ENCODE measurements around the gene ATG3. TPM values are rescaled to one million over a fixed set of nuclear protein-coding genes. Genes with fewer than 3 reads are reported as not detected.

Gene ATG3
- total RNA-seq, 1 experiment from 2014 or later, result 60.1 TPM

DNA sequence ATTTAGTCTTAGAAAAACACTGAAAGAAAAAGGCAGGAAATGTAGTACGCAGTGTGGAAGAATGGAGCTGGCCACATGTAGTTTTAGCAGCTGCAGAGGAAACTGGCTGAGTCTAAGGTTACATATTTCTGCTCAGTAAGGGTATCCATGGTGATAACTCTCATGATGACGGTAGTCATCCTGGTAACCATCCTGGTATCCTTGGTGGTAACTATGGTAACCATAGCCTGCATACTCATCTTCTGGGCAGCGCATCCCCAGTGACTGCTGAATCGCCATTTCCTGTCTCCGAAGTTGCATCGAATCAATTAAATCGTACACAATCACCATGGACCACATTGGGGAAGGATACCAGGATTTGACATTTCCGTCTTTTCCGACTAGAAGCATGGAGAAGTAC lies 43.5 kb upstream of the ATG3 start:
- TF ChIP-seq TEAD4 (CRISPR knock-in tag; IDR thresholded peaks at IDR 0.05) (no peak), SOX15 (CRISPR knock-in tag; IDR thresholded peaks at IDR 0.05) (no peak), NFYB (CRISPR knock-in tag; conservative IDR thresholded peaks at IDR 0.05; ENCODE audit: low read depth) (no peak), ZNF138 (CRISPR knock-in tag; conservative IDR thresholded peaks at IDR 0.05) (no peak), ZNF219 (CRISPR knock-in tag; IDR thresholded peaks at IDR 0.05; ENCODE audit: borderline replicate concordance) (no peak), PRRX2 (CRISPR knock-in tag; IDR thresholded peaks at IDR 0.05) (no peak), CBFB (CRISPR knock-in tag; IDR thresholded peaks at IDR 0.05; ENCODE audit: low read depth) (no peak), ZNF396 (CRISPR knock-in tag; IDR thresholded peaks at IDR 0.05; ENCODE audit: borderline replicate concordance) (no peak), JUN (CRISPR knock-in tag; IDR thresholded peaks at IDR 0.05) (no peak), HMGA2 (CRISPR knock-in tag; IDR thresholded peaks at IDR 0.05) (no peak)
- TF ChIP-seq, protein P1, sequence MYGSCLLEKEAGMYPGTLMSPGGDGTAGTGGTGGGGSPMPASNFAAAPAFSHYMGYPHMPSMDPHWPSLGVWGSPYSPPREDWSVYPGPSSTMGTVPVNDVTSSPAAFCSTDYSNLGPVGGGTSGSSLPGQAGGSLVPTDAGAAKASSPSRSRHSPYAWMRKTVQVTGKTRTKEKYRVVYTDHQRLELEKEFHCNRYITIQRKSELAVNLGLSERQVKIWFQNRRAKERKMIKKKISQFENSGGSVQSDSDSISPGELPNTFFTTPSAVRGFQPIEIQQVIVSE (CRISPR knock-in tag; IDR thresholded peaks at IDR 0.05; ENCODE audit: borderline replicate concordance), result no peak
- TF ChIP-seq, protein P2, sequence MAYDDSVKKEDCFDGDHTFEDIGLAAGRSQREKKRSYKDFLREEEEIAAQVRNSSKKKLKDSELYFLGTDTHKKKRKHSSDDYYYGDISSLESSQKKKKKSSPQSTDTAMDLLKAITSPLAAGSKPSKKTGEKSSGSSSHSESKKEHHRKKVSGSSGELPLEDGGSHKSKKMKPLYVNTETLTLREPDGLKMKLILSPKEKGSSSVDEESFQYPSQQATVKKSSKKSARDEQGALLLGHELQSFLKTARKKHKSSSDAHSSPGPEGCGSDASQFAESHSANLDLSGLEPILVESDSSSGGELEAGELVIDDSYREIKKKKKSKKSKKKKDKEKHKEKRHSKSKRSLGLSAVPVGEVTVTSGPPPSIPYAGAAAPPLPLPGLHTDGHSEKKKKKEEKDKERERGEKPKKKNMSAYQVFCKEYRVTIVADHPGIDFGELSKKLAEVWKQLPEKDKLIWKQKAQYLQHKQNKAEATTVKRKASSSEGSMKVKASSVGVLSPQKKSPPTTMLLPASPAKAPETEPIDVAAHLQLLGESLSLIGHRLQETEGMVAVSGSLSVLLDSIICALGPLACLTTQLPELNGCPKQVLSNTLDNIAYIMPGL (CRISPR knock-in tag; IDR thresholded peaks at IDR 0.05), result no peak
- TF ChIP-seq, protein P3, sequence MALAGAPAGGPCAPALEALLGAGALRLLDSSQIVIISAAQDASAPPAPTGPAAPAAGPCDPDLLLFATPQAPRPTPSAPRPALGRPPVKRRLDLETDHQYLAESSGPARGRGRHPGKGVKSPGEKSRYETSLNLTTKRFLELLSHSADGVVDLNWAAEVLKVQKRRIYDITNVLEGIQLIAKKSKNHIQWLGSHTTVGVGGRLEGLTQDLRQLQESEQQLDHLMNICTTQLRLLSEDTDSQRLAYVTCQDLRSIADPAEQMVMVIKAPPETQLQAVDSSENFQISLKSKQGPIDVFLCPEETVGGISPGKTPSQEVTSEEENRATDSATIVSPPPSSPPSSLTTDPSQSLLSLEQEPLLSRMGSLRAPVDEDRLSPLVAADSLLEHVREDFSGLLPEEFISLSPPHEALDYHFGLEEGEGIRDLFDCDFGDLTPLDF (CRISPR knock-in tag; IDR thresholded peaks at IDR 0.05), result no peak
- peak; percentile 36; the same call in 1 of the 2 replicates for ATAC-seq
- Mint-ChIP-seq H3K27ac (no peak overlapping the region), H3K36me3 (no peaks in the 10 kb centered on the region), H3K4me3 (no peak overlapping the region), H3K4me1 (0 out of 2 replicates have a peak, but pooled peaks cover 3% of the 10 kb centered on the region), H3K9me3 (no peaks in the 10 kb centered on the region), H3K27me3 (ENCODE audit: low read depth) (no peaks in the 10 kb centered on the region)
- no peak for DNase-seq (ENCODE audit: low spot score)
- POLR2A ChIA-PET, result no interaction called here
- CTCF ChIA-PET, result interaction anchor here (1.1 kb wide), 1 partner anchor 130 kb away, joined by 3 read pairs; no protein-coding TSS in a partner anchor

DNA sequence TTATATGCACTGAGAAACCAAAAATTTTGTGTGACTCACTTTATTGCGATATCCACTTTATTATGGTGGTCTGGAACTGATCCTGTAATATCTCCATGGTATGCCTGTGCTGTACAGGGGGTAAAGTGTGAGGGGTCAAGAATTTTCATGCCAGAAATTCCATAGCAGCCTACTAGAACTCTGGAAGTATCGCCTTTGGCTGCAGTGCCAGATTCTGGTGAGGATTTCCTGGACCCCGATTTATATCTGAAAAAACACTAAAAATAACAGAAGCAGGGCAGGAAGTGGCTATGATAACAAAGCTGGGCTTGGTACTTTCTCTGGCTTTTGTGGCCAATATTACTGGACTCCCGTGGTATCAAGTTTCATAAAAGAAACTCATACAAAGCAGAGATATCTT lies 42.8 kb upstream of the ATG3 start:
- no peak for TF ChIP-seq IRF2 (CRISPR knock-in tag; IDR thresholded peaks at IDR 0.05; ENCODE audit: borderline replicate concordance, low read depth)
- TF ChIP-seq, protein P4, sequence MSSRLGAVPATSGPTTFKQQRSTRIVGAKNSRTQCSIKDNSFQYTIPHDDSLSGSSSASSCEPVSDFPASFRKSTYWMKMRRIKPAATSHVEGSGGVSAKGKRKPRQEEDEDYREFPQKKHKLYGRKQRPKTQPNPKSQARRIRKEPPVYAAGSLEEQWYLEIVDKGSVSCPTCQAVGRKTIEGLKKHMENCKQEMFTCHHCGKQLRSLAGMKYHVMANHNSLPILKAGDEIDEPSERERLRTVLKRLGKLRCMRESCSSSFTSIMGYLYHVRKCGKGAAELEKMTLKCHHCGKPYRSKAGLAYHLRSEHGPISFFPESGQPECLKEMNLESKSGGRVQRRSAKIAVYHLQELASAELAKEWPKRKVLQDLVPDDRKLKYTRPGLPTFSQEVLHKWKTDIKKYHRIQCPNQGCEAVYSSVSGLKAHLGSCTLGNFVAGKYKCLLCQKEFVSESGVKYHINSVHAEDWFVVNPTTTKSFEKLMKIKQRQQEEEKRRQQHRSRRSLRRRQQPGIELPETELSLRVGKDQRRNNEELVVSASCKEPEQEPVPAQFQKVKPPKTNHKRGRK (CRISPR knock-in tag; IDR thresholded peaks at IDR 0.05; ENCODE audit: borderline replicate concordance), result no peak
- no peak for TF ChIP-seq ETV6 (CRISPR knock-in tag; IDR thresholded peaks at IDR 0.05)
- no peak for TF ChIP-seq ZNF121 (CRISPR knock-in tag; IDR thresholded peaks at IDR 0.05)
- TF ChIP-seq, protein P5, sequence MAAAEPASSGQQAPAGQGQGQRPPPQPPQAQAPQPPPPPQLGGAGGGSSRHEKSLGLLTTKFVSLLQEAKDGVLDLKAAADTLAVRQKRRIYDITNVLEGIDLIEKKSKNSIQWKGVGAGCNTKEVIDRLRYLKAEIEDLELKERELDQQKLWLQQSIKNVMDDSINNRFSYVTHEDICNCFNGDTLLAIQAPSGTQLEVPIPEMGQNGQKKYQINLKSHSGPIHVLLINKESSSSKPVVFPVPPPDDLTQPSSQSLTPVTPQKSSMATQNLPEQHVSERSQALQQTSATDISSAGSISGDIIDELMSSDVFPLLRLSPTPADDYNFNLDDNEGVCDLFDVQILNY (CRISPR knock-in tag; IDR thresholded peaks at IDR 0.05), result no peak
- no peak for TF ChIP-seq SP1 (CRISPR knock-in tag; conservative IDR thresholded peaks at IDR 0.05)
- TF ChIP-seq NFE2L1 (CRISPR knock-in tag; IDR thresholded peaks at IDR 0.05), result no peak
- TF ChIP-seq GTF2I (CRISPR knock-in tag; conservative IDR thresholded peaks at IDR 0.05), result no peak
- TF ChIP-seq, protein P6, sequence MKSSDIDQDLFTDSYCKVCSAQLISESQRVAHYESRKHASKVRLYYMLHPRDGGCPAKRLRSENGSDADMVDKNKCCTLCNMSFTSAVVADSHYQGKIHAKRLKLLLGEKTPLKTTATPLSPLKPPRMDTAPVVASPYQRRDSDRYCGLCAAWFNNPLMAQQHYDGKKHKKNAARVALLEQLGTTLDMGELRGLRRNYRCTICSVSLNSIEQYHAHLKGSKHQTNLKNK (CRISPR knock-in tag; IDR thresholded peaks at IDR 0.05), result no peak
- TF ChIP-seq NFYB (CRISPR knock-in tag; conservative IDR thresholded peaks at IDR 0.05; ENCODE audit: low read depth), result no peak
- TF ChIP-seq EMX1 (CRISPR knock-in tag; IDR thresholded peaks at IDR 0.05), result no peak
- Mint-ChIP-seq H3K27me3 (ENCODE audit: low read depth) (no peaks in the 10 kb centered on the region), H3K9me3 (no peaks in the 10 kb centered on the region), H3K36me3 (no peaks in the 10 kb centered on the region), H3K4me1 (0 out of 2 replicates have a peak, but pooled peaks cover 3% of the 10 kb centered on the region), H3K4me3 (no peak overlapping the region), H3K27ac (no peak overlapping the region)
- CTCF ChIA-PET, result no interaction called here
- no peak for DNase-seq (ENCODE audit: low spot score)
- POLR2A ChIA-PET, result no interaction called here
- ATAC-seq, result no peak
